Lower leg skin (tissue), 3 donors: ENCODE data around the gene P2RY11.

Experiments used
- POLR2A ChIP-seq, 2 donors: fragments of 450-650 bp; IDR thresholded peaks; one replicate each; pipeline ENCODE4 v1.6.1; 2016 to 2017; ENCODE audit warnings: antibody characterized with exemption in 2 of 2, mild to moderate bottlenecking in 1 of 2, moderate library complexity in 1 of 2
- TF ChIP-seq, protein P1 (sequence below), 3 donors: fragments of 450-650 bp; IDR thresholded peaks; one replicate each; pipeline ENCODE4 v1.5.1; 2016; ENCODE audit warnings: antibody characterized with exemption in 3 of 3, mild to moderate bottlenecking in 3 of 3, moderate library complexity in 2 of 3

DNA sequence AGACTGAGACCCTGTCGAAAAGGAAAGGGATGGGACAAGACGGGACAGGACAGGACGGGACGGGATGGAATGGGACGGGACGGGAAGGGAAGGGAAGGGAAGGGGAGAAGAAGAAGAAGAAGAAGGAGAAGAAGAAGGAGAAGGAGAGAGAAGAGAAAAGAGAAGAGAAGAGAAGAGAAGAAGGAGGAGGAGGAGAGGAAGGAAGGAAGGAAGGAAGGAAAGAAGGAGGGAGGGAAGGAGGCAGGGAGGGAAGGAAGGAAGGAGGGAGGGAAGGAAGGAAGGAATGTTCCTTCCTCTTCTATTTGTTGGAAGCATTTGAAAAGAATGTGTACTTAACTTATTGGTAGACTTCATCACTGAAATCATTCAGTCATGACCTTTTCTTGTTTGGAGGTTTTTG lies 35.0 kb upstream of the P2RY11 start:
- TF ChIP-seq POLR2A (IDR thresholded peaks at IDR 0.05): no peak
- TF ChIP-seq, protein P1, sequence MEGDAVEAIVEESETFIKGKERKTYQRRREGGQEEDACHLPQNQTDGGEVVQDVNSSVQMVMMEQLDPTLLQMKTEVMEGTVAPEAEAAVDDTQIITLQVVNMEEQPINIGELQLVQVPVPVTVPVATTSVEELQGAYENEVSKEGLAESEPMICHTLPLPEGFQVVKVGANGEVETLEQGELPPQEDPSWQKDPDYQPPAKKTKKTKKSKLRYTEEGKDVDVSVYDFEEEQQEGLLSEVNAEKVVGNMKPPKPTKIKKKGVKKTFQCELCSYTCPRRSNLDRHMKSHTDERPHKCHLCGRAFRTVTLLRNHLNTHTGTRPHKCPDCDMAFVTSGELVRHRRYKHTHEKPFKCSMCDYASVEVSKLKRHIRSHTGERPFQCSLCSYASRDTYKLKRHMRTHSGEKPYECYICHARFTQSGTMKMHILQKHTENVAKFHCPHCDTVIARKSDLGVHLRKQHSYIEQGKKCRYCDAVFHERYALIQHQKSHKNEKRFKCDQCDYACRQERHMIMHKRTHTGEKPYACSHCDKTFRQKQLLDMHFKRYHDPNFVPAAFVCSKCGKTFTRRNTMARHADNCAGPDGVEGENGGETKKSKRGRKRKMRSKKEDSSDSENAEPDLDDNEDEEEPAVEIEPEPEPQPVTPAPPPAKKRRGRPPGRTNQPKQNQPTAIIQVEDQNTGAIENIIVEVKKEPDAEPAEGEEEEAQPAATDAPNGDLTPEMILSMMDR (IDR thresholded peaks at IDR 0.05): no peak
